ENCODE measurements around the gene MOB1B. TPM values are rescaled to one million over a fixed set of nuclear protein-coding genes. Genes with fewer than 3 reads are reported as not detected.

MOB1B gene
- total and polyA plus RNA-seq, 2 experiments from 2014 or later: 7.9 to 30.2 TPM

DNA sequence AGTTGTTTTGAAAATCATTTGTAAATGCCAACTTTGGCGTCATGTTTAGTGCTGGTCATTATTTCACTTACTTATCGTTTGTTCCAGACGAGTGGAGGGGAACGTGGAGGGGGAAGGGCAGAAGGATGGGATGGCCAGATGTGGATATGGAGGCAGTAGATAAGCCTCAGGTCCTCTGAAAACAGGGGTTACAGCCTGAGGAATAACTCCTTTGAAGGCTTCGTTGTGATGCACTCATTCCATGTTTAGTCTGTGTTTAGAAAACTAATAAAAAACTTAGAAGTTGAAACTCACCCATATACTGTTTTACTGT lies 1.1 kb downstream of the MOB1B start (continued):
- no peak for TF ChIP-seq ZNF462 (CRISPR knock-in tag; IDR thresholded peaks at IDR 0.05)
- TF ChIP-seq JUNB (IDR thresholded peaks at IDR 0.05; ENCODE audit: unreplicated experiment): no peak
- no peak for TF ChIP-seq STAT1 (IDR thresholded peaks at IDR 0.05; ENCODE audit: unreplicated experiment)
- TF ChIP-seq ZNF331 (CRISPR knock-in tag; IDR thresholded peaks at IDR 0.05; ENCODE audit: low read depth): no peak
- TF ChIP-seq, protein P1, sequence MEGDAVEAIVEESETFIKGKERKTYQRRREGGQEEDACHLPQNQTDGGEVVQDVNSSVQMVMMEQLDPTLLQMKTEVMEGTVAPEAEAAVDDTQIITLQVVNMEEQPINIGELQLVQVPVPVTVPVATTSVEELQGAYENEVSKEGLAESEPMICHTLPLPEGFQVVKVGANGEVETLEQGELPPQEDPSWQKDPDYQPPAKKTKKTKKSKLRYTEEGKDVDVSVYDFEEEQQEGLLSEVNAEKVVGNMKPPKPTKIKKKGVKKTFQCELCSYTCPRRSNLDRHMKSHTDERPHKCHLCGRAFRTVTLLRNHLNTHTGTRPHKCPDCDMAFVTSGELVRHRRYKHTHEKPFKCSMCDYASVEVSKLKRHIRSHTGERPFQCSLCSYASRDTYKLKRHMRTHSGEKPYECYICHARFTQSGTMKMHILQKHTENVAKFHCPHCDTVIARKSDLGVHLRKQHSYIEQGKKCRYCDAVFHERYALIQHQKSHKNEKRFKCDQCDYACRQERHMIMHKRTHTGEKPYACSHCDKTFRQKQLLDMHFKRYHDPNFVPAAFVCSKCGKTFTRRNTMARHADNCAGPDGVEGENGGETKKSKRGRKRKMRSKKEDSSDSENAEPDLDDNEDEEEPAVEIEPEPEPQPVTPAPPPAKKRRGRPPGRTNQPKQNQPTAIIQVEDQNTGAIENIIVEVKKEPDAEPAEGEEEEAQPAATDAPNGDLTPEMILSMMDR (conservative IDR thresholded peaks at IDR 0.05; ENCODE audit: low read depth in 2 of 2): no peak
- TF ChIP-seq REST (IDR thresholded peaks at IDR 0.05; ENCODE audit: unreplicated experiment): no peak
- TF ChIP-seq EZH2 (IDR thresholded peaks at IDR 0.05; ENCODE audit: low read depth, unreplicated experiment): no peak
- TF ChIP-seq POLR2AphosphoS5 (IDR thresholded peaks at IDR 0.05; ENCODE audit: low read depth): no peak
- no peak for TF ChIP-seq ZNF114 (CRISPR knock-in tag; IDR thresholded peaks at IDR 0.05)

Data from GM23338 (cell line).